Spinal cord (tissue), 10 donors: ENCODE data around the gene CA5B. TPM values are rescaled to one million over a fixed set of nuclear protein-coding genes. Genes with fewer than 3 reads are reported as not detected.
A peak's percentile ranks its signal among the peaks of the same experiment; 100 is the strongest.
"Not testable (repeated sequence)": the region's sequence is repeated elsewhere in the genome, so short reads cannot be mapped to it uniquely, and the experiment has no call there.

Source experiments
- DNase-seq, 6 donors: peaks; one replicate each; pipeline versions ENCODE4 v3.0.0 to v3.0.0-alpha.2; 2013 to 2015; ENCODE audit warnings: low spot score in 6 of 6, low read depth in 4 of 6
- H3K27ac ChIP-seq: one replicate; pipeline ENCODE4 v1.5.1; 2013; ENCODE audit warnings: low read depth, low read length, control low read depth
- H3K27me3 ChIP-seq: one replicate; pipeline ENCODE4 v1.6.1; 2013; ENCODE audit warnings: low read length; ENCODE audit not compliant: control insufficient read depth, insufficient read depth
- H3K36me3 ChIP-seq: one replicate; pipeline ENCODE4 v1.6.1; 2013; ENCODE audit warnings: low read length; ENCODE audit not compliant: control insufficient read depth, insufficient read depth
- H3K4me1 ChIP-seq: one replicate; pipeline ENCODE4 v1.6.1; 2013; ENCODE audit warnings: low read length; ENCODE audit not compliant: control insufficient read depth, insufficient read depth
- H3K4me3 ChIP-seq: one replicate; pipeline ENCODE4 v1.5.1; 2013; ENCODE audit warnings: low read depth, low read length, control low read depth
- H3K9me3 ChIP-seq: one replicate; pipeline ENCODE4 v1.6.1; 2013; ENCODE audit warnings: low read length; ENCODE audit not compliant: control insufficient read depth, insufficient read depth
- WGBS: methylation state at CpG from one replicate; pipeline ENCODE4 v1.1.5; 2013; ENCODE audit warnings: missing lambda C conversion rate; ENCODE audit not compliant: insufficient coverage; 5-methylcytosine and 5-hydroxymethylcytosine counted together
- polyA plus RNA-seq, 2 donors: library from polyadenylated mRNA; unstranded; fragments of 120-200 nt; gene quantifications; one replicate each; pipeline ENCODE4 v1.2.1, GENCODE V29; 2013; ENCODE audit not compliant: insufficient read length in 2 of 2
- total RNA-seq, 2 donors: library from RNA; depleted of rRNA in 1 of 2; stranded (reverse); fragments of 120-200 nt in 1 of 2; fragments of >200 nt in 1 of 2; gene quantifications; one replicate each; pipeline versions ENCODE4 v1.2.3 to v1.2.4, GENCODE V29; 2013 to 2014
- donor health status: healthy.

The CA5B gene
- total and polyA plus RNA-seq, 4 donors, result 11.4 to 15.8 (median 13.1) TPM

DNA sequence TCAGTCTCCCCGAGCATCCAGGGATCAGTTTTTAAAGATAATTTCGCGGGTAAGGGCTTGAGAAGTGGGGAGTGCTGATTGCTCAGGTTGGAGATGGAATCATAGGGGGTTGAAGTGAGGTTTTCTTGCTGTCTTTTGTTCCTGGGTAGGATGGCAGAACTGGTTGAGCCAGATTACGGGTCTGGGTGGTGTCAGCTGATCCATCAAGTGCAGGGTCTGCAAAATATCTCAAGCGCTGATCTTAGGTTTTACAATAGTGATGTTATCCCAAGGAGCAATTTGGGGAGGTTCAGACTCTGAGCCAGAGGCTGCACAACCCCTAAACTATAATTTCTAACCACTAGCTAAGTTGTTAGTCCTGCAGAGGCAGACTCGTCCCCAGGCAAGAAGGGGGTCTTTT, 8.6 kb downstream of the CA5B start:
- 80% methylated on average over 4 of the region's 6 CpGs for WGBS
- DNase-seq, H3K4me1 ChIP-seq, H3K9me3 ChIP-seq, H3K4me3 ChIP-seq, H3K36me3 ChIP-seq, H3K27ac ChIP-seq: not testable (repeated sequence)
- peaks cover 30% of the 10 kb centered on the region for H3K27me3 ChIP-seq

DNA sequence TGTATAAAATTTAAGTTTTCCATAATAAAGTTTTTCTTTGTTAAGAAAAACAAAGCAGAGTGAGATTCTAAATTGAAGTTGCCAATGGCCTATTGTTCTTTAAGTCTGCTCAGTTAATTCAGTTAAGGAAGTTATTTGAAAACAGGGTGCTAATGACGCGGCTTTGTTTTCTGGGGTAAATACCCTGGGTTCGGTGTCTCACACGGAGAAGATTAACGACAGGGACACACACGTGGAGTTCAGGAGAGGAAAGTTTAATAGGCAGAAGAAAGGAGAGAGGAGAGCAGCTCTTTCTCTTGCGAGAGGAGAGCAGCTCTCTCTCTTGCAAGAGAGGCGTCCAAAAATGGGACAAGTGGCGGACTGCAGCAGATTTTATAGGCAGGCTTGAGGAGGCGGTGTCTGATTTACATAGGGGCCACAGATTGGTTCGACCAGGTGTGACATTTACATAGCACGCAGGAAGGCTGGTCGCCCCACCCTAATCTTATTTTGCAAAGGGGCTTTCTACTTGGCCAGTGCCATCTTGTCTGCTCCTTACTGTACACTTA, 9.6 kb downstream of the CA5B start:
- Histone ChIP-seq H3K36me3 (no peaks in the 10 kb centered on the region), H3K27ac (no peak overlapping the region), H3K9me3 (no peaks in the 10 kb centered on the region), H3K4me3 (no peak overlapping the region), H3K4me1 (peaks cover 5% of the 10 kb centered on the region), H3K27me3 (peaks cover 22% of the 10 kb centered on the region)
- DNase-seq, result no peak
- 66% methylated on average over 11 of the region's 13 CpGs for WGBS

DNA sequence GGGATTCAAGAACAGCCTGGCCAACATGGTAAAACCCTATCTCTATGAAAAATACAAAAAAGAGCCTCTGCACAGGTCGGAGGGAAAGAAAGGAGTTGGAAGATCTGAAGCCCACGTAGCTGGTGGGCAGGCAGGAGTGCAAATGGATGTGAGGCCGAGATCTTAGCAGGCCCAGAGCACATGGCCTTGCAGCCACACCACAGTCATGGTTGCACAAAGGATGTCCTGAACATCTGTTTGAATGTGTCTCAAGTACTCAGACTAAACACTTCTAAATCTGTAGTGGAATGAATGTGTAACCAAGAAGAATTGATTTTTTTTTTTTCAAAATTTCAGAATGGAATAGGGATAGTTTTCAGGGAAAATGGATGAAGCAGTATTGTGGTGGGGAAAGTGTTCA, 10.8 kb downstream of the CA5B start:
- peaks cover 19% of the 10 kb centered on the region for H3K27me3 ChIP-seq

DNA sequence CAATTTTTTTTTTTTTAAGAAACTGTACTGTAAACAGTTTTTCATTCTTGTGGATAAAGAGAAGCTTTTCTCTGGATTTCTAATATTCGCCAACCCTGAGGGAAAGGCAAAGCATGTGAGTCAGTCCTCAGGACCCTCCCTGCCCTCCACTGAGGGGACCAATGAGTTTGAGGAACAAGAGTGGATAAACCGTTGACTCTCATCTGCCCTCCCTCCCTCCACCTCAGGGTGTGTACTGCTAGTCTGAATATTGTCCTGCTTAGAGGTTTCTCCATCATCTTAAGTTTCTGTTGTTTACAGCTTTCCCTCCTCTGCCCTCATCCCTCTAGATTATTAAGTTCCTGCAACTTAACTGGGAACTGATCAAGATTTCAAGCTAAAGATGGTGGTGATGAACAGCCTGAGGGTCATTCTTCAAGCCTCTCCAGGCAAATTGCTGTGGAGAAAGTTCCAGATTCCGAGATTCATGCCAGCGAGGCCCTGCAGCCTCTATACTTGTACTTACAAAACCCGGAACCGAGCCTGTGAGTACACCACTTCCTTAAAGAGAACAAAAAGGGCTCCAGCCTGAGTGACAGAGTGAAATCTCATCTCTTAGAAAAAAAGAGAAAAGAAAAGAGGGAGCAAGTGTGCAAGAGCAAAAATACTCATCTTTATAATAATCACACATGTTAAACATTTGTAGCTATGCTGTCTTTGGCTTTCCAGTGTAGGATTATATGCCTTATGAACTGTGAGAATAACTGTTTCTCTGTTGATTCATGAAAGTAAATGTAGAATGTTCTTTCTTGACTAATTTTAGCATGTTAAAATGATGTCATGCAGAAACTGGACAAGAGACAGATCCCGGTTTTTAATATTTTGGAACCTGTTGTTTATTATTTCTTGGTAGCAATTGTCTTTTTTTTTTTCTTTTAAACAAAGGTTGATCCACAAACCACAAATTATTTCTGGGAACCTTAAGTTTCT, 11.9 kb downstream of the CA5B start:
- peak overlapping the region; percentile 22 for H3K27ac ChIP-seq
- no CpG with 5 or more reads among the region's 7 CpGs for whole genome bisulfite sequencing

More for the DNA sequence above, 10.8 kb downstream of the CA5B start:
- DNase-seq, result no peak
- Histone ChIP-seq H3K27ac (no peak overlapping the region), H3K4me3 (no peak overlapping the region), H3K9me3 (no peaks in the 10 kb centered on the region), H3K4me1 (peaks cover 5% of the 10 kb centered on the region), H3K36me3 (no peaks in the 10 kb centered on the region)
- 97% methylated on average over 3 of the region's 3 CpGs for WGBS

DNA sequence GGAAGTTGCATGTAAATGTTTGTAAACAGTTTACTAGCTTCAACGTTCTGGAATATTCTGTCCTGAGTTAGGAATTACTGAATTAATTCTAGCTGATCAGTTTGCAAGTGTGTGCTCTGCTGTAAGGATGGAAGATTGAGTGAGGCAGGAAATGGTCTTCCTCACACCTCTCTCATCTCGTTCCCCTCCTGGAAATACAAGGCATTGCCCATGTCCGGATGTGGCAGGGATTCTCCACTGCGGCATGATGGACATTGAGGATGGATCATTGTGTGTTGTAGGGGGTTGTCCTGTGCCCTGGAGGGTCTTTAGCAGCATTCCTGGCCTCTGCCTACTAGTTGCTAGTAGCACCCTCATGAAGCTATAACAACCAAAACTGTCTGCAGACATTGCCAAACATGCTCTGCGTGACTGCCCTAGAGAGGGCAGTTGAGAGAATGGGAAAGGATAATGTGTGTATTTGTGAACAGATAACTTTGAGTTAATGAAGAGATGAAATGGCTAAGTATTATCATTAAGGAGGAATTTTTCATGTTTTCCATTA, 12.6 kb downstream of the CA5B start:
- Histone ChIP-seq H3K27ac (no peak overlapping the region), H3K27me3 (peaks cover 17% of the 10 kb centered on the region), H3K4me3 (no peak overlapping the region), H3K36me3 (no peaks in the 10 kb centered on the region), H3K4me1 (peaks cover 5% of the 10 kb centered on the region), H3K9me3 (no peaks in the 10 kb centered on the region)
- peak in 3 of 6 donors; percentile 33 to 67 (median 46) for DNase-seq
- 70% methylated on average over 2 of the region's 5 CpGs for WGBS

More for the DNA sequence above, 11.9 kb downstream of the CA5B start:
- no peaks in the 10 kb centered on the region for H3K9me3 ChIP-seq
- no peaks in the 10 kb centered on the region for H3K36me3 ChIP-seq
- H3K4me1 ChIP-seq, result peaks cover 5% of the 10 kb centered on the region
- no peak overlapping the region for H3K4me3 ChIP-seq
- no peak for DNase-seq
- peaks cover 14% of the 10 kb centered on the region for H3K27me3 ChIP-seq

DNA sequence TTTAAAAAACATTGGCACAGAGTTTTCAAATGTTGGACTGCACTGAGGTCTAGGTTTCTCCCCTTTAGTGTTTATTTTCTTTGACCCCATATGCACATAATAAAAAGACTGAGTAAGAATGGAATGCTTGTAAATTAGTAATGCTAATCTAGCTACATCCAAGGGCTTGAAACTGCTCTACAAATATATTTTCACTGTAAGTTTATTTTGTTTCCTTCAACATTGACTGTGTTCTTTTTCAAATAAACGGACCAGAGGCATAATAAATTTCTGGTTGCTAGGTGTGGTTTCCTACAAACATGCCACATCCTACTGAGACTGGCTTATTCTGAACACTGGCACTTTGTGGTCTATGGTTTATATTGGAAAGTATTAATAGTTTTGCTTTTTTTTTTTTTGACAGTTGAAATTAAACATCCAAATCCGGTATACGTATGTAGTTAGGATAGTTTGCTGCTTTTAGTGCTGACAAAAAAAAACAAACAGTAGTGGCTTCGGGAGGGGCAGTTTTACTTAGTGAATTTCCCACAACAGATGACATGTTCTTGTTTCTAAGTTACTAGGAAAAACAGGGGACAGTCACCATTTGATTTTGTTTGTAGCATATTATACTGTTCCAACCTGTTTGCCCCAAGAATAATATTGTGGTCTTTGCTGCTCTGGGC, 13.2 kb downstream of the CA5B start:
- 70% methylated on average over 2 of the region's 4 CpGs for WGBS
- H3K27ac ChIP-seq, result peak overlapping the region; percentile 42
- H3K36me3 ChIP-seq, result no peaks in the 10 kb centered on the region
- H3K27me3 ChIP-seq, result peaks cover 17% of the 10 kb centered on the region
- DNase-seq, result peak in 1 of 6 donors; percentile 18
- H3K9me3 ChIP-seq, result no peaks in the 10 kb centered on the region
- H3K4me3 ChIP-seq, result no peak overlapping the region
- H3K4me1 ChIP-seq, result peaks cover 5% of the 10 kb centered on the region

DNA sequence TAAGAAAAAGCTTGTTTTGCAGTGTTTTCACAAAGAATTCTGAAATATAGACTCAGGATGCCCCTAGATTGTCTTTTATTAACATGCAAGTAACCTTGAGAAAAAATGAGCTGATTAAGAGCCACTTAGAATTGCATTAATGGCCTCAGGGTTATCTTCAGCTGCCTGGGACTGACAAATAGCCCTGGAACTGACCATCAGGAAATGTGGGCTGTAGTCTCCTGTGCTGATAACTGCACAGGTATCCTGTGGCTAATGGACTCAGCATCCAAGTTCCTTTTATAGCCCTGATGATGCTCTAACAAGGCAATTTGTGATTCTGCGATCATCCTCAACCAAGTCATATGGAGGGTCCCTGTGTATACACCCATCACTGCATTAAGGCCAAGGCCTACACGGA, 17.0 kb downstream of the CA5B start:
- Histone ChIP-seq H3K27ac (no peak overlapping the region), H3K27me3 (peaks cover 4% of the 10 kb centered on the region)
- 100% methylated on average over 1 of the region's 2 CpGs for WGBS

DNA sequence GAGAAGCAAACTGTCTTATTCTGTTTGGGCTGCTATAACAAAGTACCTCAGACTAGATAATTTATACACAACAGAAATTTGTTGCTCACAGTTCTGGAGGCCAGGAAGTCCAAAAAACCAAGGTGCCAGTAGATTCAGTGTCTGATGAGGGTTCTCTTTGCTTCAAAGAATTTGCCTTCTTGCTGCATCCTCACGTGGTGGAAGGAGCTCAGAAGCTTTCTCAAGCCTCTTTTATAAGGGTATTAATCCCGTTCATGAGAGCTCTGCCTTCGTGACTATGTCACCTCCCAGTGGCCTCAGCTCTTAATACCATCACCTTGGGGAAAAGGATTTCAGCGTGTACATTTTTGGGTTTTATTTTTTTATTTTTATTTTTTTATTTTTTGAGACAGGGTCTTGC, 20.1 kb downstream of the CA5B start:
- Histone ChIP-seq H3K9me3 (no peaks in the 10 kb centered on the region), H3K27ac (no peak overlapping the region), H3K4me1 (no peaks in the 10 kb centered on the region), H3K36me3 (no peaks in the 10 kb centered on the region), H3K4me3 (no peak overlapping the region), H3K27me3 (peaks cover 10% of the 10 kb centered on the region)
- no CpG with 5 or more reads among the region's 4 CpGs for WGBS
- no peak for DNase-seq

More for the DNA sequence above, 17.0 kb downstream of the CA5B start:
- no peaks in the 10 kb centered on the region for H3K9me3 ChIP-seq
- H3K36me3 ChIP-seq, result no peaks in the 10 kb centered on the region
- H3K4me3 ChIP-seq, result no peak overlapping the region
- peak in 1 of 6 donors; percentile 8 for DNase-seq
- no peaks in the 10 kb centered on the region for H3K4me1 ChIP-seq

DNA sequence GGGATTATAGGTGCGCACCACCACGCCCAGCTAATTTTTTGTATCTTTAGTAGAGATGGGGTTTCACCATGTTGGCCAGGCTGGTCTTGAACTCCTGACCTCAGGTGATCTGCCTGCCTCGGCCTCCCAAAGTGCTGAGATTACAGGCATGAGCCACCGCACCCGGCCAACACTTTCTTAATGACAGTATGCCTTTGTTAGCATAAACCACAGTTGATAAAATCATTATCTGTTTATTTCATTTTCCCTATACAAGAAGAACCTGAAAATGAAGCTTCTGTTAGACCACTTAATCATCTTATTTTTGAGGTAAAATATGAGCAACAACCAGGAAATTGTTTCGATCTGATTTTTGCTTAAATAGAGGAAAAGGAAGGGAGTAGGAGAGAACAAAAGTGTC, 21.8 kb downstream of the CA5B start:
- not testable (repeated sequence) for H3K9me3 ChIP-seq, H3K4me3 ChIP-seq, DNase-seq, H3K36me3 ChIP-seq, H3K27ac ChIP-seq, H3K4me1 ChIP-seq, H3K27me3 ChIP-seq
- WGBS, result no CpG with 5 or more reads among the region's 6 CpGs
